ENCODE results near the gene IQSEC1. TPM values are rescaled to one million over a fixed set of nuclear protein-coding genes. Genes with fewer than 3 reads are reported as not detected.

The IQSEC1 gene
- total and polyA plus RNA-seq, 2 donors (not counting 1 experiment from before 2014, with no cell fraction given) = 4.3 to 18.2 TPM

DNA sequence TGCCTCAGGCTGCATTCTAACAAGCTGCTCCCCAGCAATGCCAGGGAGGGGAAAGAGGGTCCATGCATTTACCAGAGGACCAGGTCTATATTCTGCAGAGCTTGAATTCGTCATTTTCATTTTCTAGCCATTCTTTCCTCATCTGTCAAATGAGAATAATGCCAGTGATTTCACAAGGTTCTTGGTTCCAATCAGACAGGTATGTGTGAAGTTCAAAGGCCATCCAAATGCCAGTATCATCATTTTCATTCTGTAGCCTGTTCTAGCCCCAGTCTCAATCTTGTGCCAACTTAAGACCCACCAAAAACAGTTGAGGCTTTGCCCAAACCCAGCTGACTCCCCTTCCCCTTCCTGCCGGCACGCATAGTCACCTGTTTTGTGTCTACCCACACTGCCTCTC lies 112.7 kb downstream of the IQSEC1 start:
- Histone ChIP-seq H3K79me2 (ENCODE audit: control insufficient read depth, insufficient read depth, low read length) (peaks cover 8% of the 10 kb centered on the region), H2AFZ (ENCODE audit: low read length) (no peak overlapping the region), H3K9me3 (ENCODE audit: control insufficient read depth, insufficient read depth, low read depth, low read length) (no peaks in the 10 kb centered on the region), H3K27ac (ENCODE audit: insufficient read depth, low read length) (no peak overlapping the region), H3K4me3 (replicated peaks in 1 of 4; ENCODE audit: control extremely low read depth in 1 of 4, insufficient read depth in 1 of 4, low read depth in 3 of 4, low read length in 4 of 4) (no peak overlapping the region), H3K9ac (ENCODE audit: insufficient read depth, low read length) (no peak overlapping the region), H4K20me1 (ENCODE audit: control insufficient read depth, extremely low read depth, insufficient read depth, low read length) (no peaks in the 10 kb centered on the region), H3K27me3 (ENCODE audit: control insufficient read depth, insufficient read depth, low read length) (no peaks in the 10 kb centered on the region), H3K36me3 (ENCODE audit: control insufficient read depth, insufficient read depth, low read length) (peaks cover 2% of the 10 kb centered on the region), H3K4me2 (ENCODE audit: extremely low read depth, insufficient read depth, low read length) (no peak overlapping the region), H3K4me1 (ENCODE audit: control insufficient read depth, extremely low read depth, insufficient read depth, low read length) (peaks cover 6% of the 10 kb centered on the region)
- no peak for DNase-seq (ENCODE audit: low read depth in 2 of 2)
- TF ChIP-seq, protein P1, sequence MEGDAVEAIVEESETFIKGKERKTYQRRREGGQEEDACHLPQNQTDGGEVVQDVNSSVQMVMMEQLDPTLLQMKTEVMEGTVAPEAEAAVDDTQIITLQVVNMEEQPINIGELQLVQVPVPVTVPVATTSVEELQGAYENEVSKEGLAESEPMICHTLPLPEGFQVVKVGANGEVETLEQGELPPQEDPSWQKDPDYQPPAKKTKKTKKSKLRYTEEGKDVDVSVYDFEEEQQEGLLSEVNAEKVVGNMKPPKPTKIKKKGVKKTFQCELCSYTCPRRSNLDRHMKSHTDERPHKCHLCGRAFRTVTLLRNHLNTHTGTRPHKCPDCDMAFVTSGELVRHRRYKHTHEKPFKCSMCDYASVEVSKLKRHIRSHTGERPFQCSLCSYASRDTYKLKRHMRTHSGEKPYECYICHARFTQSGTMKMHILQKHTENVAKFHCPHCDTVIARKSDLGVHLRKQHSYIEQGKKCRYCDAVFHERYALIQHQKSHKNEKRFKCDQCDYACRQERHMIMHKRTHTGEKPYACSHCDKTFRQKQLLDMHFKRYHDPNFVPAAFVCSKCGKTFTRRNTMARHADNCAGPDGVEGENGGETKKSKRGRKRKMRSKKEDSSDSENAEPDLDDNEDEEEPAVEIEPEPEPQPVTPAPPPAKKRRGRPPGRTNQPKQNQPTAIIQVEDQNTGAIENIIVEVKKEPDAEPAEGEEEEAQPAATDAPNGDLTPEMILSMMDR (conservative IDR thresholded peaks at IDR 0.05 in 1 of 2, IDR thresholded peaks at IDR 0.05 in 1 of 2; ENCODE audit: low read depth in 1 of 2, low read length in 2 of 2) = no peak

DNA sequence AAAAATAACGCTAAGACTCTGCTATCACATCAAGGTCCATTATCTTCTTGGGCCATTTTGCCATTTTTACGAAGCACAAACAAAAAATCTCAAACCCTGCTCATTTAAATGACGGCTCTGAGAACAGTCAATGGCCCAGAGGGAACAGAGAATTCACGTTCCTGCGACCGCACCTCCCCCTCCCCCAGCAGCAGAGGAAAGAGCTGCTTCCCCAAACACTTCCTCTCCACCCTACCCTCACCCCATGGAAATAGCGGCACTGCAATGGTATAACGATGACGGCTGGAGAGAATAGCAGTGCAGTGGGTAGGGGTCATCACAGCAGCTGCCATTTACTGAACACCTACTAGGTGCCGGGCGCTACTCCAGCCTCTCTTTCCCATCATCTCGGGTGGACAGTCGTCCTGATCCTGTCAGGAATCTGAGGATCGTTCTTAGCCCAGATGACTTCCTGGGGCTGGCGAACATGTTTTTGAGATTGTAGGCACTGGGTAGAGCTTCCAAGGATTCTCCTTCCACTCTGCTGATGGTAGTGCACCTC lies 113.3 kb downstream of the IQSEC1 start:
- Histone ChIP-seq H3K36me3 (ENCODE audit: control insufficient read depth, insufficient read depth, low read length) (peaks cover 2% of the 10 kb centered on the region), H4K20me1 (ENCODE audit: control insufficient read depth, extremely low read depth, insufficient read depth, low read length) (no peaks in the 10 kb centered on the region), H3K79me2 (ENCODE audit: control insufficient read depth, insufficient read depth, low read length) (peaks cover 4% of the 10 kb centered on the region), H3K9ac (ENCODE audit: insufficient read depth, low read length) (no peak overlapping the region), H3K9me3 (ENCODE audit: control insufficient read depth, insufficient read depth, low read depth, low read length) (no peaks in the 10 kb centered on the region), H3K4me1 (ENCODE audit: control insufficient read depth, extremely low read depth, insufficient read depth, low read length) (peaks cover 6% of the 10 kb centered on the region), H2AFZ (ENCODE audit: low read length) (no peak overlapping the region), H3K4me2 (ENCODE audit: extremely low read depth, insufficient read depth, low read length) (no peak overlapping the region), H3K27ac (ENCODE audit: insufficient read depth, low read length) (no peak overlapping the region), H3K4me3 (replicated peaks in 1 of 4; ENCODE audit: control extremely low read depth in 1 of 4, insufficient read depth in 1 of 4, low read depth in 3 of 4, low read length in 4 of 4) (no peak overlapping the region), H3K27me3 (ENCODE audit: control insufficient read depth, insufficient read depth, low read length) (no peaks in the 10 kb centered on the region)
- no peak for TF ChIP-seq EZH2 (IDR thresholded peaks at IDR 0.05; ENCODE audit: low read length, missing control alignments)
- DNase-seq (ENCODE audit: low read depth in 2 of 2) = no peak

DNA sequence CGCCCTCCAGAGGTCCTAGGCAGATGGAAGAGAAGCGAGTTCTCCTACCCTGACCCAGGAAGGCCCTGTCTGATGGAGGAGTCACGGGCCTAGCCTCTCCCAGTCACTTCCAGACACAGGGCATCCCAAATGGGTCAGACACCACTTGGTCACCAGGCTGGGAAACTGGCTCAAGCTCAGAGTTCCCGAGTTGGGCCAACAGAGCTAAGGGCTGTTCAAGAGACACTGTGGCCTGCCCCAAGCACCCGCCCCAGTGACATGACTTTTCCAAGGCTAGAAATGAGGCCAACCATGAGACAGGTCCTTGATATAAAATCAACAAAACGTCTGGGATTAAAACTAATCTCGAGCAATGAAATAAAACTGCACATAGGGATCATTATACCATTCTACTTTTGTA lies 113.8 kb downstream of the IQSEC1 start:
- no peak for DNase-seq (ENCODE audit: low read depth in 2 of 2)
- peaks cover 2% of the 10 kb centered on the region for H3K36me3 ChIP-seq (ENCODE audit: control insufficient read depth, insufficient read depth, low read length)
- no peaks in the 10 kb centered on the region for H4K20me1 ChIP-seq (ENCODE audit: control insufficient read depth, extremely low read depth, insufficient read depth, low read length)
- peaks cover 1% of the 10 kb centered on the region for H3K4me1 ChIP-seq (ENCODE audit: control insufficient read depth, extremely low read depth, insufficient read depth, low read length)
- no peaks in the 10 kb centered on the region for H3K9me3 ChIP-seq (ENCODE audit: control insufficient read depth, insufficient read depth, low read depth, low read length)
- no peak overlapping the region for H3K4me2 ChIP-seq (ENCODE audit: extremely low read depth, insufficient read depth, low read length)
- no peaks in the 10 kb centered on the region for H3K27me3 ChIP-seq (ENCODE audit: control insufficient read depth, insufficient read depth, low read length)
- no peak for TF ChIP-seq EZH2 (IDR thresholded peaks at IDR 0.05; ENCODE audit: low read length, missing control alignments)
- TF ChIP-seq, protein P1 (conservative IDR thresholded peaks at IDR 0.05 in 1 of 2, IDR thresholded peaks at IDR 0.05 in 1 of 2; ENCODE audit: low read depth in 1 of 2, low read length in 2 of 2) = no peak
- H3K9ac ChIP-seq (ENCODE audit: insufficient read depth, low read length) = no peak overlapping the region
- no peak overlapping the region for H3K4me3 ChIP-seq (replicated peaks in 1 of 4; ENCODE audit: control extremely low read depth in 1 of 4, insufficient read depth in 1 of 4, low read depth in 3 of 4, low read length in 4 of 4)
- no peak overlapping the region for H3K27ac ChIP-seq (ENCODE audit: insufficient read depth, low read length)
- no peak overlapping the region for H2AFZ ChIP-seq (ENCODE audit: low read length)
- peaks cover 2% of the 10 kb centered on the region for H3K79me2 ChIP-seq (ENCODE audit: control insufficient read depth, insufficient read depth, low read length)
